Adipose tissue (tissue), 3 donors: Measurements from ENCODE around the gene IGF1R. TPM values are rescaled to one million over a fixed set of nuclear protein-coding genes. Genes with fewer than 3 reads are reported as not detected.

Experiments
- H3K27ac ChIP-seq: one replicate; pipeline ENCODE4 v1.5.1; 2013; ENCODE audit warnings: low read depth, low read length
- WGBS, 3 donors: extraction: QIAGEN DNeasy Blood & Tissue Kit; methylation state at CpG; one replicate each; pipeline ENCODE4 v1.1.7; 2013; 5-methylcytosine and 5-hydroxymethylcytosine counted together
- polyA plus RNA-seq, 3 donors: library from polyadenylated mRNA; stranded (reverse); fragments of 200-250 nt; gene quantifications; one replicate each; pipeline ENCODE4 v1.2.3, GENCODE V29; 2013
- donor health status: healthy with polysubstance abuse.
- donor health status: Bipolar disorder and iron deficiency.
- donor health status: healthy.

Gene IGF1R
- polyA plus RNA-seq, 3 donors: 3.9 to 5.6 (median 4.0) TPM

DNA sequence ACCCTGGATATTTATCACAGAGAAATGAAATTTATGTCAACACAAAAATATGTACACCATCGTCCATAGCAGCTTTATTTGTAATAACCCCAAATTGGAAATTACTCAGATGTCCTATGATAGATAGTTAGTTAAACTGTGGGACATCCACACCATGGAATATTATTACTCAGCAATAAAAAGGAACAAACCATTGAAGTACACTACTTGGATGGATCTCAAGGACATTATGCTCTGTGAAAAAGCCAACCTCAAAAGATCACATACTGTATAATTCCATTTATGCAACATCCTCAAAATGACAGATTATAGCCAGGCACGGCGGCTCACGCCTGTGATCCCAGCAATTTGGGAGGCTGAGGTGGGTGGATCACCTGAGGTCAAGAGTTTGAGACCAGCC, 246.0 kb downstream of the IGF1R start:
- WGBS, 3 donors: 91 to 93% (median 92%) methylated on average over 4 of the region's 4 CpGs
- H3K27ac ChIP-seq: no peak overlapping the region

DNA sequence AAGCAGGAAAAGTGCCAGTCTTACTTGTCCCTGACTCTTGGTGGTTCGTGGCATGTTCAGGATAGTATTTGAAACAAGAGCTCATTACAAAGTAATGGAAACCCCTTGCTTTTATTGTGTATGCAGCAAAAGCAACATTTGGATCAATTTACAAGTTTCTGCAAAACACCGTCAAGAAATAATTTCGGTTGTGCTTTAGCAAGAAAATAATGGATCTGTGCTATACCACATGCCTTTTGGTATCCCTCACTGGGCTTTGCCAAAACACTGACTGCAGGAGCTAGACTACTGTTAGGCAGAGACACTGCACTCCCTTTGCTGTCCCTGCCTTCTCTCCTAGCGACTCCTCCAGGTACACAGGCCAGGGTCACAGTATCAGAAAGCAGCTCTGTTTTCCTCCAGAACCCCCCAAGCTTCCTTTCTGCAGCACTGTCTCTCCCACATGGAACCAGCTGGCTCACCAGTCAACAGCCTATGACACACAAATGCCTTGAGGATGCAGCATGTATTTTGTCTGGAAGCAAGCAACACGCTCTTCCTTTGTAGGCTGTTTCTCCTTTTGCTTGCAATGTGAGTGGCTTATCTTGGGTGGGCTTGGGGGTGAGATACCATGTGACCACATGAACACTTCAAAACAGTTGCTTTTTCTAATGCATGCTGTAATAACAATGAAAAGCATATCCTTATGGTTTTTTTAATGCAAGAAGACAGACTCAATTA, 247.8 kb downstream of the IGF1R start:
- no peak overlapping the region for H3K27ac ChIP-seq
- 82 to 91% (median 90%) methylated on average over 5 of the region's 5 CpGs for WGBS, 3 donors

DNA sequence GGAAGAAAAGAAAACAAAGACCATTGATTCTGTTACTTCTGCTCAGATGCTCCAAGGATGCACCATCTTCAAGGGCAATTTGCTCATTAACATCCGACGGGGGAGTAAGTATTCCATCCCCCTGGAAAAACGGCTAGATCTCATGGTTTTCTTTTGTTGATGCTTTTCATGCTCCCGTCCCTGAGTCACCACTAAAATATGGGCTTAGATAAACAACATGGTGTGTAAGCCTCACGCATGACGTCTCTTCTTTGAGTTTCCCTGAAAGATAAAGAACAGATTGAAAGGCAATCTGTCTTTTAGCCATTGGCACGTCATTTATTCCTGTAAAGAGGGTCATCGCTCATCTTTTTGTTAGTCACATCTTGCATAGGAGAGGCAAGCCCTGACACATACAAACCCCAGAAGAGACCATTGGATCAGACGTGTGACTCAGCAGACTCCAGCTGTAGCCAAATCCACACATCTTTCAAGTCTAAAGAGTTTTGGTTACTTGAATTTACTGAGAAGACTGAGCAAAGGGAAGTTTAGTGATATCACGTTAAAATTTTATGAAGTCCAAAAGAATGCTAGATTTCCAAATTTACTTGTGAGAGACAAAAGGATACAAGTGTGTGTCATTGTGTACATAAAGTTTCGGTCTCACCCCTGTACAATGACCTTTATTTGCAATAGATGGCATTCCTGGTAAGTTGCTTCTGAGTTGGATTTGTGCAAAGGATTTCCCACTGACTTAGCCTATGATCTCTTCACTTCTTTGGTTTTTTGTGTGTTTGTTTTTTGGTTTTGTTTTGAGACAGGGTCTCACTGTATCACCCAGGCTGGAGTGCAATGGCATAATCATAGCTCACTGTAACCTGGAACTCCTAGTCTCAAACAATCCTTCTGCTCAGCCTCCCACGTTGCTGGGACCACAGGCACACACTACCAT, 248.7 kb downstream of the IGF1R start:
- 76 to 82% (median 82%) methylated on average over 12 of the region's 12 CpGs for WGBS, 3 donors
- no peak overlapping the region for H3K27ac ChIP-seq

DNA sequence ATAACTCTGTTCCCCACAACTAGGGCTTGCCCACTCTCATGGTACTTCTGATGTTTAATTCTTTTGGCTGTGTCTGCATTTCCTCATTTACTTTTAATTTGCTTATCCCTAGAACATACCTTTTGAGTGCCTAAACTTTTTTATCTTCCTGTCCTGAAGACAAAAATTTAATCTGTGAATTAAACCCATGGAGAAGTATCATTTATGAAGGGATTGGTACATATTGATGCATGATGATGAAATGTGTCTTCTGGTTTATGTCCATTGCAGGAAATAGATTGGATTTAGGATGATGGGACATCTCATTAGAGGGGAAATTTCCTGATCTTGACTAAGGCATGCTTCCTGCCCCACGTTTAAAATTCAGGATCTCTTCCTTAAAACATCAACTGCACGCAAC, 249.8 kb downstream of the IGF1R start:
- WGBS, 3 donors: 62 to 76% (median 63%) methylated on average over 2 of the region's 2 CpGs
- no peak overlapping the region for H3K27ac ChIP-seq

DNA sequence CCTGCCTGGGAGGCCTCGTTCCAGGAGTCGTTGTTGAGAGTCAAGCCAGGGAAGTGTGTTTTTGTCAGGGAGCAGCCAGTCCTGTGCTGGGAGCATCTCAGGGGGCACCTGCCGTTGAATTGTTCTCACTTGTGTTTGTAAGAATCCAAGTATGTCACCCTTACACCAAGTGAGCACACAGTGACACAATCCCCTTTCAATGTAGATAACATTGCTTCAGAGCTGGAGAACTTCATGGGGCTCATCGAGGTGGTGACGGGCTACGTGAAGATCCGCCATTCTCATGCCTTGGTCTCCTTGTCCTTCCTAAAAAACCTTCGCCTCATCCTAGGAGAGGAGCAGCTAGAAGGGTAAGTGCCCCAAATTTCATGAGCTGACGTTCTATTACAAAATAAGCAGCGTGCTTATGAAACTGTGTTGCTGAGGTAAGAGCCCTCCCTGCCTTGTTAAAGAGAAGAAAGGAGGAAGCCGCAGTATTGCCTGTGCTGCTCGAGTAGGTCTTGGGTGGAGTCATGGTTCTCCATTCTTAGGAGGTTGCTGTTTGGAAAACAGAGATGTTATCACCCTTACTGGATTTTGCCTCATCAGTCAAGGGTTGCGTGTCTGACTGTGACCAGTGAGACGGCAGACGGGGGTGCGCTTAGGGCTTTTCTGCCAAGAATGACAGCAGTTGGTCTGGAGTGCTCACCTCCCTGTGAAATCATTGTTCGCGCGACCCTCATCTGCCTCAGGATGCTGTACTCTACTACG, 251.1 kb downstream of the IGF1R start:
- peak overlapping the region; percentile 40 for H3K27ac ChIP-seq
- WGBS, 3 donors: 64 to 88% (median 73%) methylated on average over 20 of the region's 20 CpGs

DNA sequence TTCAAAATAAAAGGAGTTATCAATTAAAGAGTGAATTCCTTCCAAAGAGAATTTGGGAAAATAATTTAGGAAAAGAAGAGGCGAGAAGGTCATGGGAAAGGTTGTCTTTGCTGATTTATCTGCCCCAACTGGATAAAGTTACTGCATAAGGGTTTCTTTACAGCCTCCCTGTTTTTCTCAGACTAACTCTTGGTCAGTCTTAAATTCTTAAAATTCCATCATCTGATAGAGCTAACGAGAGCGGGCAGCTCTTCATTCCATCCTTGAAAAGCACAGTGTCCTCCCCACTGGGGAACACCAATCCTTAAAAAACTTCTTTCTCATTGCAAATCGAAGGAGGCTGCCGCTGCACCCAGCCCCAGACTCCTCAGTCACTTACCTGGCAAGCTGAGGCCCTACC, 252.0 kb downstream of the IGF1R start:
- H3K27ac ChIP-seq: no peak overlapping the region
- WGBS, 3 donors: 67 to 79% (median 74%) methylated on average over 5 of the region's 5 CpGs

DNA sequence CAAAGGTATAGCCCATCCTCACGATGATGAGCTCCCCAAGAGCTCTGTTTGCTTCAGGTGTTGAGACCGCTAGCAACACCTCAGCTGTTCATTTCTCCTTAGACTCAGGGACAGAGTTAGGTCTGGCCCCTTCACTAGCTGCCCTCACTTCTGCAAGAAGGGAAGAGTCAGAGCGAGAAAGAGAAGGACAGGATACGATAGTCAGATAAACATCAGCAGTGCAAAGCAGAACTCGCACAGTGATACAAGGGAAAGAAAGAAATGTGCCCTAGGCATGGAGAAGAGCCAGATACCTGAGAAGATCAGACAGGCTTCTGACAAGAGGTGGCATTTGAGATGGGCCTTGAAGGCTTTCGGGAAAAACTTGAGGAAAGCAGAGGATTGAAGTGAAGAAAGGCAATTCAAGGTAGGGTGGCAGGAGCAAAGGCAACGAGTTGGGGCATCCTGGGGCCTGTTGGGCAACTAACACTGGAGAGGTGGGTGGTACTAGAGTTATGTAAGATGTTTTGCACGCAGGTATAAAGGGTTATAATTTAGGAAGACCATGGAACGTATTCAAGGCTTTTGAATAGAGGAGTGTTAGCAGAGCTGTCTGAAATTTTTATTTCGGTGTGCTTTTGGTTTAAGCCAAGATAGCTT, 253.2 kb downstream of the IGF1R start:
- H3K27ac ChIP-seq: no peak overlapping the region
- WGBS, 3 donors: 73 to 87% (median 77%) methylated on average over 10 of the region's 10 CpGs

DNA sequence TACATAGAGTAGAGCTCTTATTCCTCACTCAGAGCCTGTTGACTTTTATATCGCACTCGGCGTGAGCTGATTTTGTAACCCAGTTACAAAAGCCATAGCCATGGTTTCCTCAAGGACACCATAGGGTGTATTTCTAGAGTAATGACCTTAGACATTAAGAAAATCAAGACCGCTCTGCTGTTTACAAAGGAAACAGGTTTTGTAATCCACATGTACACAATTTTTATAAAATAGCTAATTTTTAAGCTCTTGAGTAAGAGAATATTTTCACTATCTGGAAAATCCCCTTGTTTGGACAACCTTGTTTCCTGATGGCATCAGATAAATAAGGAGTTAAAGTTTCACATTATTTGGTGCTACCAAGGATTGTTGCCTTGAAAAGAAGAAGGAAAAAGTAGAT, 254.6 kb downstream of the IGF1R start:
- WGBS, 3 donors: 43 to 82% (median 63%) methylated on average over 4 of the region's 4 CpGs
- no peak overlapping the region for H3K27ac ChIP-seq

DNA sequence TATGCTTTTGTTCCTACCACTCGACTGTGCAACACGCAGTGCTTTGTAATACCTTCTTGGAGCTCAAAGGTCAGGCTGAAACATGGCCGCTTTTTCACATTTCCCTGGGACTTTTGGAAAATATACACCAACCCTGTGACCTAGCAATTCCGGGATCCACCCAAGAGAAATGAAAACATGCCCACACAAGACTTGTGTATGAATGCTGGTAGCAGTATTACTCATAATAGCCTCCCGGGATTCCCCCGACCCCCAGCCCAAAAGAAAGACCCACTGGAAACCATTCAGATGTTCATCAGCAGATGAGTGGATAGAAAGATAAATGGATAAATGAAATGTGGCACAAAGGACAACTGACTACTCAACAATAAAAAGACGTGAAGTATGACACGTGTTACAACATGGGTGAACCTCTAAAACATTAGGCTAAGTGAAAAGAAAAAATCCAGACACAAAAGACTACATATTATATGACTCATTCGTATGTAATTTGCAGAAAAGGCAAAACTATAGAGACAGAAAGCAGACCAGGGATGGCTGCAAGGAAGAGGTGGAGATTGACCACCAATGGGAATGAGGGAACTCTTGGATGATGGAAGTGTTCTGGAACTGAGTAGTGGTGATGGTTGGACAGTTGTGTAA, 255.2 kb downstream of the IGF1R start:
- no peak overlapping the region for H3K27ac ChIP-seq
- 78 to 91% (median 80%) methylated on average over 9 of the region's 9 CpGs for WGBS, 3 donors

DNA sequence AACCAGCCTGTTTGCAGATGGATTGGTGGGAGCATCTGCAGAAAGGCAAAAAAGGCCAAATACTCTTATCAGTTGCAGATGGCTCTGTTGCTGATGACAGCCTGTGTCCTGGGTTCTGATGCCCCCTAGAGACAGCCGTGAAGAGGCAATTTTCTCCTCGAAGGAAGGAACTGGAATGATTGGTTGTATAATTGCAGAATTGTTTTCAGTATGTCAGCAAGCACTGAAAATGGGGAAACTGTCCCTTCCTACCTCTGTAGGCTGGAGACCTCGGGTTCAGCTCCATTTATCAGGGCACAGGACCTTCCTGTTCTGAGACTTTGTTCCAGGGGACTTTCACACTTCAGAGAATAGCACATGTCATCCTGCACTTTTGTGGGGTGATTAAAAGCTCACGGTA, 256.2 kb downstream of the IGF1R start:
- H3K27ac ChIP-seq: no peak overlapping the region
- 27 to 57% (median 33%) methylated on average over 4 of the region's 4 CpGs for WGBS, 3 donors

DNA sequence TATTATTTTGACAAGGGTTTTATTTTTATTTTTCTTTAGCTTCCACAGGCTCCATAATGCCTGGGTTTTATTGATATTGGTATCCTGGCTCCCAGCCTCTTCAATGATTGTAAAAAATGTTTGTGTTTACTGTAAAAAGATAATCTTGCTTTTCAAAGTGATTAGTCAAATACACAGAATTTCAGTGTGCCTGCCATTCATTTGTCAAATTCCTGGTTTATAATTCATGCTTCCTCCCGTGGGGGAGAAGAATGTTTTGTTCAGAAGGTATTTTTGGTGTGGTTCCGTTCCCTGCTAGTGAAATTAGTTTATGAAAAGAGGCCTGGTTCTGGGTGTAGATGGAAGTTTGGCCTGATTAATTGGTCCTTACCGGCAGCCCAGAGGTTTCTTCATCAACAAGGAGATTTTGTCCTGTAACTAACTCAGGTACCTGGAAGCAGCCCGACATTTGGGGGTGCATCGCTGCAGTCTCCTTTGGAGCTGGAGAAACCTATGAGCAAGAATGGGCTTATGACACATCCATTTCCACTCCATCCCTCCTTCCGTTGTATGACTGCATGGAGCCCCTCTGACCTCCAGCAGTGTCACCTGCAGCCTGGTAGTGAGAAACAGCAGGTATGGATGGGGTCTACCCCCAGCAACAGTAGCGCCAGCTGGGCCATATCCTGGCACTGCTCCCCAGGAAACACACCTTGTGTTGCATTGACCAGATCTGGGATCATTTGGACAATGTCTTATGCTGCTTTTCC, 257.8 kb downstream of the IGF1R start:
- no peak overlapping the region for H3K27ac ChIP-seq

DNA sequence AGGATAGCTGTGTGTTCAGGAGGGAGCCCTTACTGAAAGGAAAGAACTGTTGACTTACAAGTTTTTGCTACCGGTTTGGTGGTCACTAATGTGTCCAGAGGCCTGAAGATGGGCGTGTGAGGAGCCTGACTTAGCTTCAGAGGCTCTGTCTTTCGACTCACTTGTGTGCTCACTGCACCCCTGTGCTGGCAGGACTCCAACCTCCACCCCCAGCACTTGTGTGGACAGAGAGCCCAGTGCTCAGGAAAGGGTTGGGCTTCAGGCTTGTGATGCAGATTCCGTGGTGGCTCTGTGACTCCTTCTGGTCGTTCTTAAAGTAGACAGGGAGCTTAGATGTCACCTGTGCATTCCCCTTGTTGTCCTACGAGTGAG, 258.4 kb downstream of the IGF1R start:
- H3K27ac ChIP-seq: no peak overlapping the region
- 37 to 61% (median 55%) methylated on average over 6 of the region's 6 CpGs for WGBS, 3 donors

More for the DNA sequence above, 257.8 kb downstream of the IGF1R start:
- WGBS, 3 donors: 68 to 82% (median 76%) methylated on average over 7 of the region's 7 CpGs

DNA sequence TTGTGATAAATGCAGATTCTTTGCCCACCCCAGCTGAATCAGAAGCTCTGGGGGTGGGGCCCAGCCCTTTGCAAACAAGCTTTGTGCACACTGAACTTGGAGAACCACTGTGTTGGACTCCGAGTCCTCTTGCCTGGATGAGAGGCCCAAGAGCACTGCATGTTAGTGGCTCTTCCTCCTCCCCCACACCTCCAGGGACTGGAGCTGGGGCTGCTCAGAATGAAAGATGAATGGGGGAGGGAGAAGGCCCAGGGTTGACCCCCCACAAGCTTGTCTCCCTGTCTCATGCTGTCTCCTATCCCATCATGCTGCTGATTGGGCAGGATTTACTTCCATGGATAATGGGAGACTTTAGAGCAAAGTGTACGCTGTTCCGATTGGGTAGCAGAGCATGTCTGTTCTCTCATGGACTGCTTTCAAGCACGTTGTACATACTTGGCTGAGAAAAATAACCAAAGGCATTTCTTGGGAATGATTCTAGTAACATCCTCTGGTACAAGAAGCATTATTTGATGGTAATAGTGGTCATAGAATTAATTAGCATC, 259.7 kb downstream of the IGF1R start:
- 80 to 87% (median 86%) methylated on average over 4 of the region's 4 CpGs for WGBS, 3 donors
- no peak overlapping the region for H3K27ac ChIP-seq

DNA sequence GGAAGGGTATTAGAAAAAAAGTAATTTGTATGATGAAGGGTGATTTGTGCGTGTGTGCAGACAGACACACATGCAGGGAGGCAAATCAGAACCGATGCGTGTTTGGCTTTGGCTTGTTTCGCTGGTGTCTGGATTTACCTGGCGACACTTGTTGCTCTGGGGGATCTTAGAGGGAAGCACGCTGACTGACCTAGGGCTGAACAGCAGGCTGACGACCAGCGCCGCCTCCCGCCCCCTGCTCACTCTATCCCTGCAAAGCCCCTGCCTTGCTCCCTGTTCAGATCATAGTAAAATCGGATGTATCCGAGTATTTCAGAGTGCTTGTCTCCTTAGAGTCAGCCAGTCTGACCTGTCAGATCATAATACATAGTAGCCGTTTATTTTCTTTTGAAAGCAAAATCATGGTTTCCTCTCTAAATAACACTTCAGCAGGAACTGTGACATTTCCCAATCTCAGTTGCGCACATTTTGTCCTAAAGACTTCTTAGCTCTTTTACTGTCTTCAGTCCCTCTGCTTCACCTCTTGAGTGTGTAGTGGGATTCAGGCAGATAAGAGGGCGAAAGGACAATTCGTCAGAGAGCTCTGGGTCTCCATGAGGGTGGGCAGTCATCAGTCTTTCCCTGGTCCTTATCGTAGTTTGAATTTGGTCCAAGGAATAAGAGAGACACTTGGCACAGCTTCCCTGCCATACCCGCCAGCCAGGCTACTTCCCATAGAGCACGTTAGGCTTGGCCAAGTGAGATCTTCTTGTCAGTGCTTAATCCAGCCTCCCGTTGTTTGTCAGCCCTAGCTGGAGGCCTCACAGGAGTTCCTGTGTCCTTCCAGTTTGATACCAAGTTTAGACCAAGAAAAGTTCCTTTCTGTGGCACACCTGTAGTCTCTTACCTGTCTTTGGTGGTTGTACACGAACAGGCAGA, 261.9 kb downstream of the IGF1R start:
- 81 to 90% (median 88%) methylated on average over 21 of the region's 21 CpGs for WGBS, 3 donors
- no peak overlapping the region for H3K27ac ChIP-seq

DNA sequence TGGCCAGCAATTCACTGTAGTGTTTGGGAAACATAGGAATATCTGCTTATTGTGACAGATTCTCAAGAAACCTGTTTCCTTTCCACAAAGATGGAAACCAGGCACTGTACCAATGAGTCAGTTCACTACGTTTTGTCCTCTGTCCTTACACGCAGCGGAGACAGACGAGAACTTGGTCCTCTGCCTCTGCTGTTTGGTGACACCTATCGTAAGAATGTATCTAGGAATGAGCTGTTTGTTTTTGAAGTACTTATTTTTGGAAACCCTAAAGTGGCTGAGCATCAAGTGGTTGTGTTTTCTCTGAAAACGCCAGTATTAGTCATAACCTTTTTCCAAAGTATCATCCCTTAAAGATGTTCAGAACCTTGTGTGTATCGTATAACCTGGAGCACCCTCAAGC, 266.3 kb downstream of the IGF1R start:
- no peak overlapping the region for H3K27ac ChIP-seq
- WGBS, 3 donors: 76 to 83% (median 80%) methylated on average over 7 of the region's 7 CpGs

DNA sequence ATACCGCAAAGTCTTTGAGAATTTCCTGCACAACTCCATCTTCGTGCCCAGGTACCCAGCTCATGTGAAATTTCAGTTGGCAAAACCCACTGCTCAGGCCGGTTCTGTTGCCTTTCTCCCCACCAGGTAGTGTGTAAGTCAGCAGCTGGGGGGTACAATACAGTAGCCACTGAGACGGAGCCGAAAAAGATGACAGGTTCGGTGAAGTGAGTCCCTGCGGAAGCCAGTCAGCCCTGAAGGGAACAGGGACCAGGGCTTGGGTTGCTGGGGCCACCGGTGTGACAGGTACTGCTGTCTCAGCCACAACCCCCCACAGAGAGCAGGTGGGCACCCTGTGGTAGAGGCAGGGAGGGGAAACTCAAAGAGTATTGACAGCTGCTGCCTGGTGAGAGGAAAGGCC, 268.5 kb downstream of the IGF1R start:
- 95 to 97% (median 95%) methylated on average over 8 of the region's 8 CpGs for WGBS, 3 donors
- H3K27ac ChIP-seq: no peak overlapping the region
